Measurements from ENCODE around the gene ODF2. TPM values are rescaled to one million over a fixed set of nuclear protein-coding genes. Genes with fewer than 3 reads are reported as not detected.

ODF2 gene
- total and polyA plus RNA-seq, 2 of the 13 experiments (the other 11 are each of a cell fraction or from before 2014, with no cell fraction given), result 9.8 to 31.3 TPM

DNA sequence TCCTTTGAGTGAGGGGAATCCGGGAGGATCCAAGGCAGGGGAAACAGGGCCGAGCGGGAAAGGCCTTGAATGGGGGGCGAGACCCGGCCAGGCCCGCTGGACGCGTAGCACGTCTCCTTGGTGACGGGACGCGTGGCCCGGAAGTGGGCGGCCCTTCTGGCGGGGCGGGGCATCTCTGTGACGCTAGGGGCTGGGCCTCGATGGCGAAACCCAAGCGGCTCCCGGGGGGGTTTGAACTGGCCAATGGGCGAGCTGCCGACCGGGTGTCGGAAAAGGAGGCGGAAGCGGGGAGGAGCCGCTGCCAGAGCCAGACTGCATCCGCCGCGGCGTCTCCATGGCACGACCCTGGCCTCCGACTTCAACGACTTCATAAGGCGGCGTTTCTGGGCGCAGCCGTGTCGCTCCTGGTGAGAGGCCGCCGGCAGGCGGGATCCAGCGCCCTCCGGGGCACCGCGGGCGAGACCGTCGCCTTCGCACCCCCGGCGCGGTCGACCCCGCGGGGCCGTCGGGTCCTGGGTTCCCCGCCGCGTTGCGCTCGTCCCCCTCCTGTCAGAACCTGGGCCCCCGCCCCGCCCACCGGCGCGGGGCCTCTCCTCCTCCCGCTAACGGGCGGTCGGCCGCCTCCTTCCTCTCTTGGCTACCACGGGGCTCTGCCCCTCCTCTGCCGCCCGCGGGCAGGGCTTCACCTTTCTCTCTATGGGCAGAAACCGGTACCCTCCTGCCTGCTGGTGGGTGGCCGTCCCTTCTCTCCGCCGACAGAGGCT, at the start of gene ODF2 (continued):
- TF ChIP-seq, protein P1, sequence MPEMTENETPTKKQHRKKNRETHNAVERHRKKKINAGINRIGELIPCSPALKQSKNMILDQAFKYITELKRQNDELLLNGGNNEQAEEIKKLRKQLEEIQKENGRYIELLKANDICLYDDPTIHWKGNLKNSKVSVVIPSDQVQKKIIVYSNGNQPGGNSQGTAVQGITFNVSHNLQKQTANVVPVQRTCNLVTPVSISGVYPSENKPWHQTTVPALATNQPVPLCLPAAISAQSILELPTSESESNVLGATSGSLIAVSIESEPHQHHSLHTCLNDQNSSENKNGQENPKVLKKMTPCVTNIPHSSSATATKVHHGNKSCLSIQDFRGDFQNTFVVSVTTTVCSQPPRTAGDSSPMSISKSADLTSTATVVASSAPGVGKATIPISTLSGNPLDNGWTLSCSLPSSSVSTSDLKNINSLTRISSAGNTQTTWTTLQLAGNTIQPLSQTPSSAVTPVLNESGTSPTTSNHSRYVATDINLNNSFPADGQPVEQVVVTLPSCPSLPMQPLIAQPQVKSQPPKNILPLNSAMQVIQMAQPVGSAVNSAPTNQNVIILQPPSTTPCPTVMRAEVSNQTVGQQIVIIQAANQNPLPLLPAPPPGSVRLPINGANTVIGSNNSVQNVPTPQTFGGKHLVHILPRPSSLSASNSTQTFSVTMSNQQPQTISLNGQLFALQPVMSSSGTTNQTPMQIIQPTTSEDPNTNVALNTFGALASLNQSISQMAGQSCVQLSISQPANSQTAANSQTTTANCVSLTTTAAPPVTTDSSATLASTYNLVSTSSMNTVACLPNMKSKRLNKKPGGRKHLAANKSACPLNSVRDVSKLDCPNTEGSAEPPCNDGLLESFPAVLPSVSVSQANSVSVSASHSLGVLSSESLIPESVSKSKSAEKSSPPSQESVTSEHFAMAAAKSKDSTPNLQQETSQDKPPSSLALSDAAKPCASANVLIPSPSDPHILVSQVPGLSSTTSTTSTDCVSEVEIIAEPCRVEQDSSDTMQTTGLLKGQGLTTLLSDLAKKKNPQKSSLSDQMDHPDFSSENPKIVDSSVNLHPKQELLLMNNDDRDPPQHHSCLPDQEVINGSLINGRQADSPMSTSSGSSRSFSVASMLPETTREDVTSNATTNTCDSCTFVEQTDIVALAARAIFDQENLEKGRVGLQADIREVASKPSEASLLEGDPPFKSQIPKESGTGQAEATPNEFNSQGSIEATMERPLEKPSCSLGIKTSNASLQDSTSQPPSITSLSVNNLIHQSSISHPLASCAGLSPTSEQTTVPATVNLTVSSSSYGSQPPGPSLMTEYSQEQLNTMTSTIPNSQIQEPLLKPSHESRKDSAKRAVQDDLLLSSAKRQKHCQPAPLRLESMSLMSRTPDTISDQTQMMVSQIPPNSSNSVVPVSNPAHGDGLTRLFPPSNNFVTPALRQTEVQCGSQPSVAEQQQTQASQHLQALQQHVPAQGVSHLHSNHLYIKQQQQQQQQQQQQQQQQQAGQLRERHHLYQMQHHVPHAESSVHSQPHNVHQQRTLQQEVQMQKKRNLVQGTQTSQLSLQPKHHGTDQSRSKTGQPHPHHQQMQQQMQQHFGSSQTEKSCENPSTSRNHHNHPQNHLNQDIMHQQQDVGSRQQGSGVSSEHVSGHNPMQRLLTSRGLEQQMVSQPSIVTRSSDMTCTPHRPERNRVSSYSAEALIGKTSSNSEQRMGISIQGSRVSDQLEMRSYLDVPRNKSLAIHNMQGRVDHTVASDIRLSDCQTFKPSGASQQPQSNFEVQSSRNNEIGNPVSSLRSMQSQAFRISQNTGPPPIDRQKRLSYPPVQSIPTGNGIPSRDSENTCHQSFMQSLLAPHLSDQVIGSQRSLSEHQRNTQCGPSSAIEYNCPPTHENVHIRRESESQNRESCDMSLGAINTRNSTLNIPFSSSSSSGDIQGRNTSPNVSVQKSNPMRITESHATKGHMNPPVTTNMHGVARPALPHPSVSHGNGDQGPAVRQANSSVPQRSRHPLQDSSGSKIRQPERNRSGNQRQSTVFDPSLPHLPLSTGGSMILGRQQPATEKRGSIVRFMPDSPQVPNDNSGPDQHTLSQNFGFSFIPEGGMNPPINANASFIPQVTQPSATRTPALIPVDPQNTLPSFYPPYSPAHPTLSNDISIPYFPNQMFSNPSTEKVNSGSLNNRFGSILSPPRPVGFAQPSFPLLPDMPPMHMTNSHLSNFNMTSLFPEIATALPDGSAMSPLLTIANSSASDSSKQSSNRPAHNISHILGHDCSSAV (CRISPR knock-in tag; IDR thresholded peaks at IDR 0.05; ENCODE audit: borderline replicate concordance), result no peak
- TF ChIP-seq TBP (CRISPR knock-in tag; IDR thresholded peaks at IDR 0.05) (0 out of 2 replicates have a peak, but pooled peaks have one; percentile 34), ZNF235 (CRISPR knock-in tag; IDR thresholded peaks at IDR 0.05; ENCODE audit: borderline replicate concordance) (0 out of 2 replicates have a peak, but pooled peaks have one; percentile 36), ARNT2 (CRISPR knock-in tag; IDR thresholded peaks at IDR 0.05; ENCODE audit: low read depth) (0 out of 2 replicates have a peak, but pooled peaks have one; percentile 43), ZNF772 (CRISPR knock-in tag; IDR thresholded peaks at IDR 0.05) (no peak), ZNF891 (CRISPR knock-in tag; IDR thresholded peaks at IDR 0.05) (no peak), CBX1 (IDR thresholded peaks at IDR 0.05; ENCODE audit: low read depth) (no peak), HNRNPLL (IDR thresholded peaks at IDR 0.05; ENCODE audit: low read depth, low read length, poor library complexity, severe bottlenecking) (peak; percentile 71), ZNF503 (CRISPR knock-in tag; IDR thresholded peaks at IDR 0.05) (peak; percentile 40; the same call in 1 of the 2 replicates), RXRB (CRISPR knock-in tag; IDR thresholded peaks at IDR 0.05; ENCODE audit: borderline replicate concordance) (0 out of 2 replicates have a peak, but pooled peaks have one; percentile 8), ZNF574 (CRISPR knock-in tag; IDR thresholded peaks at IDR 0.05) (peak; percentile 50), XRCC5 (optimal IDR thresholded peaks at IDR 0.05; ENCODE audit: low read length) (peak; percentile 39), ETV5 (CRISPR knock-in tag; IDR thresholded peaks at IDR 0.05; ENCODE audit: borderline replicate concordance) (peak; percentile 90)
- TF ChIP-seq, protein P2, sequence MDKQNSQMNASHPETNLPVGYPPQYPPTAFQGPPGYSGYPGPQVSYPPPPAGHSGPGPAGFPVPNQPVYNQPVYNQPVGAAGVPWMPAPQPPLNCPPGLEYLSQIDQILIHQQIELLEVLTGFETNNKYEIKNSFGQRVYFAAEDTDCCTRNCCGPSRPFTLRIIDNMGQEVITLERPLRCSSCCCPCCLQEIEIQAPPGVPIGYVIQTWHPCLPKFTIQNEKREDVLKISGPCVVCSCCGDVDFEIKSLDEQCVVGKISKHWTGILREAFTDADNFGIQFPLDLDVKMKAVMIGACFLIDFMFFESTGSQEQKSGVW (CRISPR knock-in tag; IDR thresholded peaks at IDR 0.05; ENCODE audit: borderline replicate concordance), result peak; percentile 27; the same call in 1 of the 2 replicates

Measured in HepG2 (cell line).